HG03378 (cell line): ENCODE data around the gene ZAP70.

Source experiments
- ATAC-seq: cut with Tn5 transposase; IDR thresholded peaks from one replicate; pipeline ENCODE4 v1.9.1; 2021; ENCODE audit warnings: mild to moderate bottlenecking, moderate library complexity; ENCODE audit not compliant: unreplicated experiment

Gene ZAP70

DNA sequence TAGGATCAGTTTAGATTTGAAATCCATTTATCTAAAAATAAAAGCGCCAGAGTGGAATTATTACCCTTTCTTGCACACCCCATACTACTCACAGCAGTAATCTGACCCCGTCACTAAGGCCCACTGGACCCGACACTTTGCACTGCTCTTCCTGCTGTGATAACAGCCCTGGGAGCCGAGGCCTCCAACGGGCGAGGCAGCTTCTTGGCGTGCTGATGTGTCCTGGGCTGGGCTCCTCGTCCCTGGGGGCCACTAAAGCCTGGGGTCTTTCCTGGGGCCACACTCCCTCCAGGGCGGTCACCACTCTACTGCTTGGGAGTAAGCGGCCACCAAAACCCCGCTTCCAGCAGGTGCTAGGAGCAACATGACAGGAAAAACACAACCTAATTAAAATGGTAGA is 61.7 kb downstream of the ZAP70 start:
- ATAC-seq = no peak

DNA sequence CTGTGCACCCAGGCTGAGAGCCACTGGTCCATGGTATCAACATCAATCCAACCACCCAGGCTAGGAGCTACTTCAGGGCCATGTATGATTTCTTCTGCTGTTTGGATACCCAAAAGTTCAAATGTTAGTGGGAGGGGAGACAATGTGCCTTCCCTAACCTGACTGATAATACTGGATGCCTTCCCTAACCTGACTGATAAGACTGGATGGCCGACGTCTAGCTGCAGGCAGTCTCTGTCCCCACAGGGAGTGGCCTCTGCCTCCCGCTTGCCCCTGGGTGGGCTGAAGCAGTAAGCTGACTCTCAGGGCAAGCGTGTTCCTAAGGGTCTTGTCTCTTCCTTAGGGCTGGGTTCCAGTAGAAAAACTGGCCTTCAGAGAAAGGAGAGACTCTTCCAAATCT is 65.8 kb downstream of the ZAP70 start:
- ATAC-seq = no peak

DNA sequence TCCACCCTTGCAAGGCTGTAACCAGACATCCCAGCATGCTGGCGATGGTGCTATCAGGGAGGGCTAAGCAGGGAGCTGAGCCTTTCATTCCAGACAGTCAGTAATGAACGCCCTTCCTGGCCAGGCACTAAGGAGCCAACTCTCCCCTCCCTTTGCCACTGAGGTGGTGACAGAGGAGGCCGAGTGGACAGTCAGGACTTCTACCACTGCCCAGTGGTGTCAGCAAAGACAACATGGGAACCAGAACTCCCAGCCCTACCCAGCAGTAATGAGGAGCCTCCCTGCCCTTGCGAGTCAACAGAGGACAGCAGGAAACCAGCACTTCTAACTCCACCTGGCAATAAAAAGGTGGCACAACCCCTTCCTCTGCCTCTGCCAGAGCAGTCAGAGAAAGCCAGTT is 68.6 kb downstream of the ZAP70 start:
- ATAC-seq = no peak

DNA sequence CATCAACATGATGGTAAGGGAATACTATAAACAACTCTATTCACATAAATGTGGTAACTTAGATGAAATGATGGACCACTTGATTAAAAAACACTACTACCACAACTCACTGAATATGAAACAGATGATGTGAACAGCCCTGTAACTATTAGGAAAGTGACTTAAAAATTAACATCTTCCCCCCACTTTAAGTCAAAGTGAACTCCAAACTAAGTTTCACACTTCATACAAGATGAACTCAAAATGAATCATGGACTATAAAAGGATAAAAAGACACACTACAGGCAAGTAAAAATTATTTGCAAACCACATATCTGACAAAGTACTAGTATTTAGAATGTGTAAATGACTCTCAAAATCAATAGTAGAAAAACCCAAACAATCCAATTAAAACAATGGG is 71.6 kb downstream of the ZAP70 start:
- no peak for ATAC-seq

DNA sequence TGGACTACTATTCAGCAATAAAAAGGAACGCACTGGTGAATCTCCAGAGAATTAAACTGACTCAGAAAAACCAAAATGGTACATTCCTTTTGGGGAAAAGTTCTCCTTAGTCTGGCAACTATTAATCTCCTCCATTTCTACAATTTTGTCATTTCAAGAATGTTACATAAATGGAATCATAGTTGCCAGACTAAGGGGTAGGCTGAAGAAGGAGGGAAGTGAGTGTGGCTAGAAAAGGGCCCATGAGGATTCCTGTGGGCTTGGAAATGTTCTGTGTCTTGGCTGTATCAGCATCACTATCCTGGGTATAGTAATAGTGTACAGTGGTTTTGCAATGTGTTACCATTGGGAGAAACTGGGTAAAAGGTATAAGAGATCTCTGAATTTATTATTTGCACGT is 72.4 kb downstream of the ZAP70 start:
- ATAC-seq = no peak

DNA sequence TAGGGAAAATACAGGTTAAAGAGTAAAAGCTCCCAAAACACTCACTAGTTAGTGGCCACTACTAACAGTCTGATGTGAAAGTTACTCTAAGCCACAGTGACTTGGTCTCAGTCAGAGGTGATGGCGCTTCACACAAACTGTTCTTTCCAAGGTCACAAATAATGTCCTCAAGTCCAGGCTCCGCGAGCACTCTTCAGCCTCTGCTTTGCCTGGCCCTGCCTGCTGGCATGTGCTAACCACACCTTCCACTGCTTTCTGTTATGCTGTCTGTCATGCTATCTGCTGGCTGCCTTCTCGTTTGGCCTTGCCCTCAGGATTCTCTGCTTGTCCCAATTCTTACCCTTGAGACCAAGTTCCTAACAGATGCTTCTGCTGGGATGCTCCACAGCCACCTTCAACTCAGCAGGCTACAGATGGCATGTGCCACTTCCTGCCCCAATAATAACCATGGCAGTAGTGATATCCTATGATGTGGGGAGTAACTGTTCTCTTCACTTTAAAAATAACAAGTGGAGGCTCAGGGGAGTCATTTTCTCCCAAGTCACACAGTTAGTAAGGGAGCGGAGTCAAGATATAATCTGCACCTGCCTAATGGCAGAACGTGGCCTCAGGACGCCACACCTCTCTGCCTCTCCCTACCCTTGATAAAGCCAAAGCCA is 75.7 kb downstream of the ZAP70 start:
- ATAC-seq = no peak
